Central memory CD4-positive, alpha-beta T cell (primary cell): Measurements from ENCODE around the gene SHROOM3.
"Not testable (repeated sequence)": the region's sequence is repeated elsewhere in the genome, so short reads cannot be mapped to it uniquely, and the experiment has no call there.

ENCODE experiments used
- DNase-seq: peaks from one replicate; pipeline ENCODE4 v3.0.0; 2022
- total RNA-seq, 3 experiments: gene quantifications; one replicate each; lab custom pipeline; 2026; lab: John Stamatoyannopoulos, UW

SHROOM3 gene
- 0 reads per million in 3 experiments for total RNA-seq

- DNase-seq: no peak
These were observed at the start of gene SHROOM3 for GRCh38 chr4:76434901-76435527. SHROOM3 (plus strand) TSS chr4:76435229; CDS start chr4:76436053, 824 bp downstream.

DNA sequence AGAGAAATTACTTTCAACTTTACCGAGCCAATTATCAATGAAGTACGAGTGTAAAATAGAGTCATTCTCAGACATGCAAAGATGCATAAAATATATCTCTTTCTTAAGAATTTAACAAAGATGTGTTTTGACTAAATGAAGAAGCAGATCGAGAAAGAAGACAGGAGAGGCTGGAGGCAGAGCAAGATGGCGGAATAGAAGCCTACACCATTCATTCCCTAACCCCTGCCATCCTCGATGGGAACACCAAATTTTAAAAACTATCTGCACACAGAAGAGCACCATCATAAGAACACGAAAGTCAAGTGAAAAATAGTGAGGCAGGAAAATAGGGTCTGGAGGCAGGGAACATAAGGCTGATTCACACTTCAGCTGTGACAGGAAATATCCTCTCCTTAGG lies 49.1 kb upstream of the SHROOM3 start:
- DNase-seq: no peak

- DNase-seq: no peak
These were observed 48.3 kb upstream of the SHROOM3 start for GRCh38 chr4:76386566-76387305.

- DNase-seq: no peak
These were observed 46.7 kb upstream of the SHROOM3 start for GRCh38 chr4:76388160-76388908.

DNA sequence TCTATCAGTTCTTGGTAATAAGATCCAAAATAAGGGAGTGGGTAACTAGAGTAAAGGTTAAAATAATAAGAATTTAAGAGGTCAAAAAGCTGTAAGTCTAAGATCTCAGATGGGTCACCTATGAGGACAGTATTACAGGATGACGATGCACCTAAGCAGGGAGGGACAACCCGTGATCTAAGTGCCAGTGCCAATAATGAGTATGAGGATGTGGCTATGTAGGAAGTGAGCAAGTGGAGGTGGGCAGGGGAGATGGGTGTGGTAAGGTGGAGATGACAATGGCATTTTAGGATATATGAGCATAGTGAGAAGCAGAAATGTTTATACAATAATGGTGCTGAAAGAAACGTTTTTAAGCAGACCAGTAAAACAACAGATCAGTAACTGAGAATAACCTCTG lies 33.4 kb upstream of the SHROOM3 start:
- no peak for DNase-seq

DNA sequence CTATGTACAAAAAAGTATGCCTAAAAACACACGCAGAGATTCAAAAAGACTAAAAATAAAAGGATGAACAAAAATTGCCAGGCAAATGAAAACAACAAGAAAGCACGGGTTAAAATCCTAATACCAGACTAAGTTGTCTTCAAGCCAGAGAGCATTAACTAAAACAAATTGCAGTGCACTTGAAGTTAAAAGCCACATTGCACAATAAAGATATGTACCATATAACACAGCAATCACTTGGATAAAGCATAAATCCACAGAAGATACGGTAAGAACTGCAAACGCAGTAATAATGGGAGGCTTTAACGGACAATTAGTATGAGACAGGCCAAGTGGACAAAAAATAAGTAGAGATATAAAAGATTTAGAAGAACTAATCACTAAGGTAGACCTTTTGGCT lies 28.9 kb upstream of the SHROOM3 start:
- no peak for DNase-seq

GRCh38 chr4:76407440-76408119 lies 27.4 kb upstream of the SHROOM3 start:
- no peak for DNase-seq

DNA sequence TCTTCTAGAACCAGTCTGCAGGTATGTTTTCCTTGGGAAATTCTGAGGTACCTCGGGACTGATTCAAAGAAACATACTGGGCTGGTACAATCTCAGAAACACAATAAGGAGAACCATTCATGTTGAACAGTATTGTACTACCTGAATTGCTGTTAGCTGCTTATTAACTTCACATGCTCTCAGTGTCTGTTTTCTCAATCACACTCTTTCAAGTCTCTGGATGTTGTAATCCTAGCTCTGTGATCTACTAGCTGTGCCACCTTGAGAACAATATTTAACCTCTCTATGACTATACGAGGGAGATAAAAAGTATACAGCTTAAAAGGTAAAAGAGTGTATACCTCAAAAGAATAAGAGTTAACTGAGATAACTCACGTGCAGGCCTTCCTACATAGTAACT lies 24.4 kb upstream of the SHROOM3 start:
- no peak for DNase-seq

GRCh38 chr4:76420188-76420761 lies 14.8 kb upstream of the SHROOM3 start:
- DNase-seq: no peak

DNA sequence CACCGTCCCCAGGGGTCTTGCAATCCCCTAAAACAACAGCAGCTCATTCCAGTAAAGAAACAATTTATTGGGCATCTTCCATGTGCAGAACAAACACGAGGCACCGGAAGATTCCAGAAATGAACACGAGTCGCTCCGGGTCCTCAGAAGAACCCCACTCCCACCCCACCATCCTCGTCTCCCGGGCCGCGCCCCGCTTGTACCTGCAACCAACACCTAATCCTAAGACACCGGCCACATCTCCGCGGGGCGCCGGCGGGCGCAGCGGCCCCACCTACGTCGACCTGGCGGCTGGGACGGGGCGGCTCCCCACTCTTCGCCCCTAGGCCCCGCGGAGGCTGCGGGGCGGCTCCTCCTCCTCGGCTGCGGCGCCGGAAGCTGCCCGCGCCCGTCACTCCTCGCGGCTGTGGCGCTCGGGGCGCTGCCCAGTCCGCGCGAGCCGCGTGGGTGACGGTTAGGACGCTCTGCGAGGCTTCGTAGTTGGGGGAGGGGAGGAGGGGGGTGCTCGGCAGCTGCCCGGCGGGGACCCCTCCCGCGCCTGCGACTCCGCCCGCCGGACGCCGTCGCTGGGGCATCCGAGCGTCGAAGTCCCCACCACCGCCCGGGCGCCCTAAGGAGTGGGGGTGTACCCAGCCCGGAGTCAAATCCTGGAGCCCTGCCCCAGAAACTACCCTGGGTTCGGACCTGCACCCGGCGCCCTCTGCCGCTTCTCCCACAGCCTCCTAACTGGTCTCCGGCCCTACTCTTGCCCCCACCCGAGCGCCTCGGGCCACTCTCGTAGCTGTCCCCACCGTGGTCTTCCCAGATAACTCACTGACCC lies 14.1 kb upstream of the SHROOM3 start, which contains the start of gene CCDC158:
CCDC158 (minus strand) TSS at position 380 of the 820 bp plus-strand sequence. CDS start 17,934 bp downstream, outside the sequence.
- no peak for DNase-seq

GRCh38 chr4:76423159-76423558 lies 11.9 kb upstream of the SHROOM3 start:
- DNase-seq: not testable (repeated sequence)

DNA sequence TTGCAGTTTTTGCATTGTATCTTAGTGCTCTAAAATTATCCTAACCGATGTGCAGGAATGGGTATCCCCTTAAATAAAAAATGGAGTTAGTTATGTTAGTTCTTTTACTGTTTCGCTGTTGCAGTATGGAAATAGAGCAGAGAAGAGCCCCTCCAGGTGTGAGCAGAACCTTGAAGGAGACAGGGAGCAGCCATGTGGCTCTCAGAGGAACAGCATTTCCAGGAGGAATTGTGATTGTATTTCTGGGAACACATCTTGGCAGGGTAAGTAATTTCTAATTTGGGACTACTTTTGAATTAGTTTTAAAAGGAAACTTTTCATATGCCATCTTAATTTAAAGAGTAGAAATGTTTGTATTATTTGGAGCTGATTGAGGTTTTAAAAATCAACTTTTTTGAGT lies 8.8 kb upstream of the SHROOM3 start:
- no peak for DNase-seq

DNA sequence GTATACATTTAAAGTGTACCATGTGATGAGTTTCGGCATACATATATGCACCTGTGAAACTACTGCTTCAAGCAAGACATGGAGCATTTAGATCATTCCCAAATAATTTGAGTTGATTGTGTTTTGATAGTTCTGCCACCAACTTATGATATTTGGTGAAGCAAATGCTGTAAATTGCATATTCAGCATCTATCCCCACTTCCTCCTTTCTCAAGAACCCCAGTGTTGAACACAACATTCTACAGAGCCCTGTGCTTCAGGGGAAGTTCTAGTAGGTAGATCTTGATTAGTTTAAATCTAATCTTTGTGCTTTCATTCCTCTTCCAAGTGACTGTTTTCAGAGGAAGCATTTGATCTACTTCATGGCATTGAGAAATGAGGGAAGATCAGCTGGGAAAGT lies 5.4 kb upstream of the SHROOM3 start:
- DNase-seq: no peak

DNA sequence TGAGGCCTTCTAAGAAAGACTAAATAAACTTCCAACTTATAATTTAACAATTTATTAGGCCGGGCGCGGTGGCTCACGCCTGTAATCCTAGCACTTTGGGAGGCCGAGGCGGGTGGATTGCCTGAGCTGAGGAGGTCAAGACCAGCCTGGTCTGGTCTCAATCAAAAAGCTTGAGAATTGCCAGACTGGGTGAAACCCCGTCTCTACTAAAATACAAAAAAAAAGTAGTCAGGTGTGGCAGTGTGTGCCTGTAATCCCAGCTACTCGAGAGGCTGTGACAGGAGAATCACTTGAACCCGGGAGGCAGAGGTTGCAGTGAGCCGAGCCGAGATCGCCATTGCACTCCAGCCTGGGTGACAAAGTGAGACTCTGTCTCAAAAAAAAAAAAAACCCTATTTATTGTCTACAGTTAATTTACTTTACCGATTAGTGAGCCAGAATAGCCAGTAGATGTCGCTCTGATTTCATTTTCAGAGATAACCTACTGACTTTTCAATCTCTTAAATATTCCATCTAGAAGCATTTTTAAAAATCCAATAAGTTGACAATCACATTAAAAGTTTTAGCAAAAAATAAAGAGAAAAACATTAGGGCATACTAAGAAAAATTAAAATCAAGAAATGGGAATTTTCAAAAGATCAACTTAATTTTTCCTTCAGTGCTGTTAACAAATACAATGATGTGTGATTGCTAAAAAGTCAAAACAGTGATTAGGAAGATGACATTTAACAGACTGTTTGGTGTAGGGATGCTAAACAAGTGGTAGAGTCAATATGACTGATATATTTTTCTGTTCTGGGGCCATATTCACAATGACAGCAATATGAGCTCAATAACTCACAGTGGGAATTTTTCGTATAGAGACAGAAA lies 4.3 kb upstream of the SHROOM3 start:
- DNase-seq: peak; percentile 3

GRCh38 chr4:76435528-76436319 lies 695 bp downstream of the SHROOM3 start:
- DNase-seq: no peak

GRCh38 chr4:76439491-76439890 lies 4.5 kb downstream of the SHROOM3 start:
- DNase-seq: no peak

- DNase-seq: no peak
These were observed 6.9 kb downstream of the SHROOM3 start for GRCh38 chr4:76441881-76442280.

GRCh38 chr4:76442807-76443206 lies 7.8 kb downstream of the SHROOM3 start:
- no peak for DNase-seq

GRCh38 chr4:76443376-76443775 lies 8.3 kb downstream of the SHROOM3 start:
- no peak for DNase-seq

DNA sequence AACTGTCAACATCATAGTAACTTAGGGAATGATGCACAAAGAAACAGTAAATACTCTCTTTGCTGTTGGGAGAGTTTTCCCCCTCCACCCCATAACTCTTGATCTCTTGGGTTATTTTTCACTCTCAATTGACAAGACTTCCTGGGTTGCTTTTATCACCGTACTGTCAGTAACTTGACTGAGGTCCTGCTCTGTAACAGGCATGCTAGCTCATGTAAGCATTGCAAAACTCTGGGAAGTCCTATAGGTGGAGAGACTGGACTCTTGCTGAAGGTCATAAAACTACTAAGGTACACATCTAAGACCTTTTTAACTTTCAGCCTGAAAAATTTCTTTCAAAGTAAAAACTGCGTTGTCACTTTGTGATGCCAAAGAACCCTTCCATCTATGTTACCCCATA lies 10.9 kb downstream of the SHROOM3 start:
- DNase-seq: no peak
